ENCODE data around the gene HS6ST2.

DNA sequence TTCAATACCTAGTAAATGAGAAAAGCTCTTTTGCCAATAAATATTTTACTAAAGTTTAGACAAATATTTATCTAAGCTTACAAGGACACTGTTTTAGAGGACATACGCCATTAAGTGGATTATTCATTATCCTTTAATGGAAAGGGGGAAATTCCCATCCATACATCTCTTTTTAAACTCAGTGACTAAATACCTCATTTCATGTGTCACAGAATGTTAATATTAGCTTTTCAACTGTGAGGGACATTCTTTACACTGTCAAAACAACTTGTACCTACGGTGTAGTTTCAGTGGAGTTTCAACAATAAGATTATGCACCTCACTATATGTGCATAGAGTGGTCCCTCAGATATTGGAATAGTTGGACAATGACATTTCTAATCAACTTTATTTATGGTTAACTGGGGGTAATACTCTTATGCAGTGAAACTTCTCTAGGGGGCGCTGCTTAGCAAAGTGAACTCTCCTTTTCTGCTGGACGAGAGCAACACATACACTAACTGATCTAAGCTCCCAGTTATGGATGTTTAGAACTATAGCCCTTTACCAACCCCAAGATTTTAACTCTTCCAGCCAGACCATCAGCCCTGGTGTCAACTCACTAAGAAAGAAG, 9.7 kb downstream of the HS6ST2 start:
- no peak for TF ChIP-seq EZH2 (IDR thresholded peaks at IDR 0.05)
- no peak for TF ChIP-seq POLR2AphosphoS5 (IDR thresholded peaks at IDR 0.05; ENCODE audit: borderline replicate concordance, low read depth, low read length)
- TF ChIP-seq FOXP2 (optimal IDR thresholded peaks at IDR 0.05; ENCODE audit: control extremely low read depth, extremely low read length, insufficient read depth), result no peak

All from SK-N-MC (cell line).